K562 treated with DMSO at 1 percent for 12 hours (cell line): Measurements from ENCODE around the gene EIF4EBP2. TPM values are rescaled to one million over a fixed set of nuclear protein-coding genes. Genes with fewer than 3 reads are reported as not detected.

Experiments used
- total RNA-seq: library from RNA; unstranded; fragments of 300-600 nt; gene quantifications from 2 replicates; pipeline ENCODE4 v1.2.3, GENCODE V29; 2022; ENCODE audit not compliant: insufficient read depth

The EIF4EBP2 gene, protein sequence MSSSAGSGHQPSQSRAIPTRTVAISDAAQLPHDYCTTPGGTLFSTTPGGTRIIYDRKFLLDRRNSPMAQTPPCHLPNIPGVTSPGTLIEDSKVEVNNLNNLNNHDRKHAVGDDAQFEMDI
- total RNA-seq = 27.0 and 80.6 TPM in 2 replicates

GRCh38 chr10:70404036-70404786, at the start of gene EIF4EBP2:
EIF4EBP2 (plus strand) TSS chr10:70404145; CDS start chr10:70404402, 257 bp downstream.

DNA sequence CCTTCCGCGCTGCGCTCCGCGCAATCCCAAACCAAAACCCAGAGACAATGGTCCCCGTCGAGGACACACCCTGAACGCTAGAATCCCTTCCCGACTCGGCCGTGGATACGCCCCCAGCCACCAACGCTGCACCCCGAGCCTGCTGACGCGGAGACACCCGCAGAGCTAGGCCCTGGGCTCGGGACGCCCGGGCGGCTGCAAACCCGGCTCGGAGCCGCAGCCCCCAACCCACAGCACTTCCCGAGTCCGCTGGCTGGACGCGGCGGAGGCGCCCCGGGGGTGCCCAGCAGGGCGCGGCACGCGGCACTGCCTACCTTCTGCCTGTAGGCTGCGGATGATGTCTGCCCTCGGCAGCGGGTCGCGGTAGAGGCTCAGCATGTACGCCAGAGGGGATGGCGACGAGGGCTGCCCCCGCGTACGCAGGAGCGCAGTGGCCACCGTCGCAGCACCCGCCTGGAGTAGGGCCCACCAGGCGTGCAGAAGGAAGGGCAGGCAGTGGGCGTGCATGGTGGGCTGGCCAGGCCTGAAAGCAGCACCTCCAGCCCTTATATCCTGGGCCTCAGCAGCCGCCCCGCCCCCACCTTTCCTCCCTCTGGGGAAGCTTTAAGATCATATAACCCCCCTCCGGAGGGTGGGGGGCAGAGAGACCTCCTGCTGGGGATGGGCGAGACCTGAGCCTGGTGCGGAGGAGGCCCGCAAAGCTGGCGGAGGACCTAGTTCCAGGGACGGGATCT, 37.4 kb downstream of the EIF4EBP2 start, which contains the start of gene NODAL:
Gene NODAL (minus strand): TSS at position 521 of the 734 bp plus-strand sequence. CDS start 14 bp downstream, at position 507.

Other genes with a start within 250 kb of the EIF4EBP2 start
- gene SAR1A, start 233.6 kb upstream of the EIF4EBP2 start, total RNA-seq = 21.4 and 43.9 TPM in 2 replicates
- 190 and 277 TPM in 2 replicates for gene PPA1, start 170.7 kb upstream of the EIF4EBP2 start, total RNA-seq
- not detected in 2 replicates for gene NPFFR1, start 120.1 kb upstream of the EIF4EBP2 start, total RNA-seq
- 14.0 and 16.8 TPM in 2 replicates for gene LRRC20, start 21.5 kb upstream of the EIF4EBP2 start, total RNA-seq
- not detected in 2 replicates for gene NODAL, start 37.5 kb downstream of the EIF4EBP2 start, total RNA-seq
- not detected in 2 replicates for gene PALD1, start 74.6 kb downstream of the EIF4EBP2 start, total RNA-seq
- gene PRF1, start 198.6 kb downstream of the EIF4EBP2 start, total RNA-seq = 2.6 and 5.5 TPM in 2 replicates